ENCODE results near the gene KYNU.

Gene KYNU

GRCh38 chr2:142877216-142877838 lies at the start of gene KYNU:
TSS of gene KYNU (plus strand) at chr2:142877664. CDS start at chr2:142885368, 7,704 bp downstream.
- ChIA-PET CTCF (no interaction called here), POLR2A (ENCODE audit: low non-redundant PET) (no interaction called here)
- H3K27ac ChIP-seq = no peak within 1 kb of the TSS
- no peak for TF ChIP-seq CTCF (conservative IDR thresholded peaks at IDR 0.05; ENCODE audit: low read depth)
- no peak for DNase-seq (ENCODE audit: low spot score)

DNA sequence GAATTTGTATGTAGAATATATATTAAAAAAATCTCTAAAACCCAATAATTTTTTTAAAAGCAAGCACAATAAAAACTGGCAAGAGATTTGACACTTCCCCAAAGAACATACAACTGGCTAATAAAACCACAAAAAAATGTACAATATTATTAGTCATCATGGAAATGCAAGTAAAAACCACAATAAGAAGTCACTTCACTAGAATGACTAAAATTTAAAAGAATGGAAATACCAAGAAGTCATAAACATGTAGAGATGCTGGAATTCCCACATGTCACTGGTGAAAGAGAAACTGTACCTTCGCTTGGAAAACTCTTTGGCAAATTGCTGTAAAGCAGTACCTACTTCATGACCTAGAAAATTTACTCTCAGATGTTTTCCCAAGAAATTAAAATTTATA lies 43.4 kb upstream of the KYNU start:
- ChIA-PET POLR2A (ENCODE audit: low non-redundant PET) (no interaction called here), CTCF (no interaction called here)
- TF ChIP-seq CTCF (conservative IDR thresholded peaks at IDR 0.05; ENCODE audit: low read depth) = no peak
- no peak overlapping the region for H3K27ac ChIP-seq
- peak; percentile 5 for DNase-seq (ENCODE audit: low spot score)

DNA sequence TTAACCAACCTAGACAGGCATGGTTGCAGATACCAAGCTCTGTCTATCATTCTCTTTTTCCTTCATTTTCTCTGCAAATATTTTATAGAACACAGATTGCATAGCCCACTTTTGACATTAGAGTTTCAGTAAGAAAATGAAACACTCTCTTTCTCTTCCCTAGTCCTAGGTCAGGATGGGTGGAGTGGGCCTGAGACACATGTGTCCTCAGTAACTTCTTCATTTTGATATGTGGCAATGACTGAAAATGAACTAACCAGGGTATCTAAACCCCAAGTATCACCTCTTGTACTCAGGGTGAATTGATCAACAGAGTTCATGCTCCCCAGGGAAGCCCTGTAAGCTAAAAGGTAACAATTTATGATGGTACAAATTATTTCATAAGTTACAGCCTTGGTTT lies 37.0 kb upstream of the KYNU start:
- no peak overlapping the region for H3K27ac ChIP-seq
- ChIA-PET POLR2A (ENCODE audit: low non-redundant PET) (interaction anchor here (0.5 kb wide), 1 partner anchor 15 kb away, joined by 3 read pairs; no protein-coding TSS in a partner anchor), CTCF (no interaction called here)
- DNase-seq (ENCODE audit: low spot score) = no peak
- no peak for TF ChIP-seq CTCF (conservative IDR thresholded peaks at IDR 0.05; ENCODE audit: low read depth)

DNA sequence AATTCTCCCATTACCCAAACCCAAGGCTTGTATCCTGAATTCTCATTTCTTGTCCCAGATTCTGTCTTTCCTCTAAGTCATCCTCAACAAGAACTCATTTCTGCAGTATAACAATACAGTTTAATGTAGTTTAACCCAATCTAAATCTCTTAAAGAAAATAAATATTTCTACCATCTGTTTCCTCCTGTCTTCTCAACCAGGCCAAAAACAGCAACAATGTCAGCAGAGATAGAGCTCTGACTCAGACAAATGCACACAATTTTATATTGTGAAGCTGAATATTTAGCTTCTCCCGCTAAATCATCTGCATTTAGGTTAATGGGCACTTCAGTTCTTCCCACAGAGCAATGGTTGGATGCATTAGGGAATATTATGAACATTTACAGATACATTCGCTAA lies 35.7 kb upstream of the KYNU start:
- POLR2A ChIA-PET (ENCODE audit: low non-redundant PET) = no interaction called here
- no peak for TF ChIP-seq CTCF (conservative IDR thresholded peaks at IDR 0.05; ENCODE audit: low read depth)
- CTCF ChIA-PET = no interaction called here
- H3K27ac ChIP-seq = no peak overlapping the region
- no peak for DNase-seq (ENCODE audit: low spot score)

DNA sequence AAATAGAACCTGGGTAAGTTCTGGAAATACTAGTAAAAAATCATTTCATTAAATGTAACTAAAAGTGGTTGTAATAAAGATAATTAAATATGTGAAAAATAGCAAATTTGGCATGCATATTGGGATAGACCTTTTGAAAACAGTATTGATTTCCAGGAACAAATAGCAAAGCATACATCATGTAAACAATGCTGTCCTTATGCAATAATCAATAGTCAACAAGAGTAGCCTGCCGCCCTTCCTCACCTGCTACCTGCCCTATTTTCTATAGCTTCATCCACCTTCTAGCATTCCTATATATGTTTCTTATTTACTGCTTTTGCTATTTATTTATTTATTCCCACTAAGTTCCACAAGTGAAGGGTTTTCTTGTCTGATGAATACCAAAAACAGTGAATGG lies 35.1 kb upstream of the KYNU start:
- no peak for TF ChIP-seq CTCF (conservative IDR thresholded peaks at IDR 0.05; ENCODE audit: low read depth)
- DNase-seq (ENCODE audit: low spot score) = no peak
- POLR2A ChIA-PET (ENCODE audit: low non-redundant PET) = no interaction called here
- no peak overlapping the region for H3K27ac ChIP-seq
- CTCF ChIA-PET = no interaction called here

GRCh38 chr2:142843731-142844130 lies 33.7 kb upstream of the KYNU start:
- no peak for TF ChIP-seq CTCF (conservative IDR thresholded peaks at IDR 0.05; ENCODE audit: low read depth)
- DNase-seq (ENCODE audit: low spot score) = no peak
- H3K27ac ChIP-seq = no peak overlapping the region
- POLR2A ChIA-PET (ENCODE audit: low non-redundant PET) = no interaction called here
- CTCF ChIA-PET = no interaction called here

Data from RWPE1 (cell line).